Activated B cell treated with CpG ODN at 0.5 μM for 24 hours (primary cell): Measurements from ENCODE around the gene FDX1. TPM values are rescaled to one million over a fixed set of nuclear protein-coding genes. Genes with fewer than 3 reads are reported as not detected.
A peak's percentile ranks its signal among the peaks of the same experiment; 100 is the strongest.

ENCODE experiments used
- ATAC-seq: fragments of 200-7000 bp; cut with Tn5 transposase; one replicate; pipeline ENCODE4 v1.10.0; 2021; ENCODE audit warnings: low read depth, mild to moderate bottlenecking, moderate library complexity
- CTCF ChIA-PET: fragments of 350-600 bp; sonication (Branson Sonifier 250); formaldehyde crosslinking; loops from one replicate; lab custom pipeline; 2021; ENCODE audit warnings: antibody characterized with exemption; lab: Charles Lee
- POLR2A ChIA-PET: fragments of 350-600 bp; sonication (Branson Sonifier 250); formaldehyde crosslinking; loops from one replicate; lab custom pipeline; 2021; ENCODE audit warnings: antibody characterized with exemption; lab: Charles Lee
- DNase-seq: peaks from one replicate; pipeline ENCODE4 v3.0.0; 2022
- H3K27ac Mint-ChIP-seq: one replicate; pipeline ENCODE4 v1.8.0; 2020; ENCODE audit warnings: mixed read lengths
- H3K27me3 Mint-ChIP-seq: one replicate; pipeline ENCODE4 v1.8.0; 2021; ENCODE audit warnings: mixed read lengths
- H3K36me3 Mint-ChIP-seq: one replicate; pipeline ENCODE4 v1.8.0; 2021; ENCODE audit warnings: low read depth, mixed read lengths
- H3K4me1 Mint-ChIP-seq: one replicate; pipeline ENCODE4 v1.8.0; 2021; ENCODE audit warnings: mixed read lengths
- H3K4me3 Mint-ChIP-seq: one replicate; pipeline ENCODE4 v1.8.0; 2020; ENCODE audit warnings: mild to moderate bottlenecking, mixed read lengths
- H3K9me3 Mint-ChIP-seq: one replicate; pipeline ENCODE4 v1.8.0; 2020; ENCODE audit warnings: mixed read lengths
- CTCF ChIP-seq: fragments of 200-600 bp; IDR thresholded peaks from one replicate; pipeline ENCODE4 v1.8.0; 2022; ENCODE audit warnings: antibody characterized with exemption, mild to moderate bottlenecking
- intact Hi-C: fragments of 100-400 bp; cut with micrococcal nuclease; formaldehyde crosslinking; loops from one replicate; pipeline ENCODE4 v1.15.1; 2024
- total RNA-seq: library from RNA; stranded (reverse); gene quantifications from 2 replicates; pipeline ENCODE4 v1.2.3, GENCODE V29; 2022

FDX1 gene
- total RNA-seq, 1 donor from 2014 or later: 8.7 TPM

- Mint-ChIP-seq H3K4me3 (no peak overlapping the region), H3K36me3 (peaks cover 25% of the 10 kb centered on the region), H3K9me3 (no peaks in the 10 kb centered on the region), H3K27me3 (no peaks in the 10 kb centered on the region), H3K4me1 (peaks cover 20% of the 10 kb centered on the region), H3K27ac (no peak overlapping the region)
- intact Hi-C loops: loop anchor here (5.0 kb wide), 1 partner anchor 258 kb away; the partner anchor contains the start of gene ARHGAP20
- no peak for TF ChIP-seq CTCF
- ATAC-seq (no peak), DNase-seq (no peak)
- POLR2A ChIA-PET: no interaction called here
- CTCF ChIA-PET: interaction anchor here (0.5 to 0.6 kb wide), 2 partner anchors 362 to 761 kb away, joined by 3 to 4 read pairs; partner anchors contain the start of gene ZC3H12C
These were observed 24.9 kb downstream of the FDX1 start for GRCh38 chr11:110454609-110455008.

GRCh38 chr11:110455718-110456117 is 26.0 kb downstream of the FDX1 start:
- Mint-ChIP-seq H3K27ac (no peak overlapping the region), H3K27me3 (no peaks in the 10 kb centered on the region), H3K4me3 (no peak overlapping the region), H3K9me3 (no peaks in the 10 kb centered on the region), H3K4me1 (peaks cover 20% of the 10 kb centered on the region), H3K36me3 (peaks cover 34% of the 10 kb centered on the region)
- CTCF ChIA-PET: interaction anchor here (1.1 kb wide), 1 partner anchor 20 kb away, joined by 3 read pairs; no protein-coding TSS in a partner anchor
- intact Hi-C loops: no loop called here
- POLR2A ChIA-PET: no interaction called here
- no peak for TF ChIP-seq CTCF
- ATAC-seq: no peak
- DNase-seq: no peak

GRCh38 chr11:110463153-110463552 is 33.4 kb downstream of the FDX1 start:
- Mint-ChIP-seq H3K4me3 (no peak overlapping the region), H3K36me3 (peaks cover 58% of the 10 kb centered on the region), H3K9me3 (no peaks in the 10 kb centered on the region), H3K4me1 (no peaks in the 10 kb centered on the region), H3K27me3 (no peaks in the 10 kb centered on the region), H3K27ac (no peak overlapping the region)
- intact Hi-C loops: loop anchor here (1.0 to 5.0 kb wide), 4 partner anchors 767 to 983 kb away; no protein-coding TSS in a partner anchor
- DNase-seq (no peak), ATAC-seq (peak; percentile 61)
- POLR2A ChIA-PET: interaction anchor here (0.6 kb wide), 1 partner anchor 425 kb away, joined by 8 read pairs; no protein-coding TSS in a partner anchor
- CTCF ChIA-PET: interaction anchor here (0.6 to 4.3 kb wide), 6 partner anchors 767 to 1808 kb away, joined by 3 to 20 read pairs (median 5); no protein-coding TSS in a partner anchor
- no peak for TF ChIP-seq CTCF

GRCh38 chr11:110465231-110465630 is 35.5 kb downstream of the FDX1 start:
- no peak for TF ChIP-seq CTCF
- Mint-ChIP-seq H3K4me1 (no peaks in the 10 kb centered on the region), H3K27me3 (no peaks in the 10 kb centered on the region), H3K9me3 (no peaks in the 10 kb centered on the region), H3K4me3 (no peak overlapping the region), H3K36me3 (peaks cover 42% of the 10 kb centered on the region), H3K27ac (no peak overlapping the region)
- no peak for DNase-seq
- ChIA-PET POLR2A (no interaction called here), CTCF (interaction anchor here (1.1 to 4.3 kb wide), 2 partner anchors 765 to 958 kb away, joined by 4 to 20 read pairs; no protein-coding TSS in a partner anchor)
- intact Hi-C loops: no loop called here
- no peak for ATAC-seq

GRCh38 chr11:110467556-110467955 is 37.8 kb downstream of the FDX1 start:
- intact Hi-C loops: no loop called here
- Mint-ChIP-seq H3K4me3 (no peak overlapping the region), H3K9me3 (no peaks in the 10 kb centered on the region), H3K36me3 (peaks cover 26% of the 10 kb centered on the region), H3K4me1 (no peaks in the 10 kb centered on the region), H3K27me3 (no peaks in the 10 kb centered on the region), H3K27ac (no peak overlapping the region)
- DNase-seq (no peak), ATAC-seq (no peak)
- ChIA-PET CTCF (interaction anchor here (1.2 kb wide), 1 partner anchor 763 kb away, joined by 4 read pairs; no protein-coding TSS in a partner anchor), POLR2A (no interaction called here)
- no peak for TF ChIP-seq CTCF
